GM12872 (cell line): Measurements from ENCODE around the gene SLIRP.

Experiments
- TF ChIP-seq, protein P1 (sequence below): IDR thresholded peaks from 3 replicates; pipeline ENCODE4 v1.5.1; 2011; ENCODE audit warnings: low read depth, mild to moderate bottlenecking, low read length, moderate library complexity; ENCODE audit not compliant: insufficient read depth

The SLIRP gene

GRCh38 chr14:77714926-77715325, 7.0 kb downstream of the SLIRP start:
- TF ChIP-seq, protein P1, sequence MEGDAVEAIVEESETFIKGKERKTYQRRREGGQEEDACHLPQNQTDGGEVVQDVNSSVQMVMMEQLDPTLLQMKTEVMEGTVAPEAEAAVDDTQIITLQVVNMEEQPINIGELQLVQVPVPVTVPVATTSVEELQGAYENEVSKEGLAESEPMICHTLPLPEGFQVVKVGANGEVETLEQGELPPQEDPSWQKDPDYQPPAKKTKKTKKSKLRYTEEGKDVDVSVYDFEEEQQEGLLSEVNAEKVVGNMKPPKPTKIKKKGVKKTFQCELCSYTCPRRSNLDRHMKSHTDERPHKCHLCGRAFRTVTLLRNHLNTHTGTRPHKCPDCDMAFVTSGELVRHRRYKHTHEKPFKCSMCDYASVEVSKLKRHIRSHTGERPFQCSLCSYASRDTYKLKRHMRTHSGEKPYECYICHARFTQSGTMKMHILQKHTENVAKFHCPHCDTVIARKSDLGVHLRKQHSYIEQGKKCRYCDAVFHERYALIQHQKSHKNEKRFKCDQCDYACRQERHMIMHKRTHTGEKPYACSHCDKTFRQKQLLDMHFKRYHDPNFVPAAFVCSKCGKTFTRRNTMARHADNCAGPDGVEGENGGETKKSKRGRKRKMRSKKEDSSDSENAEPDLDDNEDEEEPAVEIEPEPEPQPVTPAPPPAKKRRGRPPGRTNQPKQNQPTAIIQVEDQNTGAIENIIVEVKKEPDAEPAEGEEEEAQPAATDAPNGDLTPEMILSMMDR = no peak

DNA sequence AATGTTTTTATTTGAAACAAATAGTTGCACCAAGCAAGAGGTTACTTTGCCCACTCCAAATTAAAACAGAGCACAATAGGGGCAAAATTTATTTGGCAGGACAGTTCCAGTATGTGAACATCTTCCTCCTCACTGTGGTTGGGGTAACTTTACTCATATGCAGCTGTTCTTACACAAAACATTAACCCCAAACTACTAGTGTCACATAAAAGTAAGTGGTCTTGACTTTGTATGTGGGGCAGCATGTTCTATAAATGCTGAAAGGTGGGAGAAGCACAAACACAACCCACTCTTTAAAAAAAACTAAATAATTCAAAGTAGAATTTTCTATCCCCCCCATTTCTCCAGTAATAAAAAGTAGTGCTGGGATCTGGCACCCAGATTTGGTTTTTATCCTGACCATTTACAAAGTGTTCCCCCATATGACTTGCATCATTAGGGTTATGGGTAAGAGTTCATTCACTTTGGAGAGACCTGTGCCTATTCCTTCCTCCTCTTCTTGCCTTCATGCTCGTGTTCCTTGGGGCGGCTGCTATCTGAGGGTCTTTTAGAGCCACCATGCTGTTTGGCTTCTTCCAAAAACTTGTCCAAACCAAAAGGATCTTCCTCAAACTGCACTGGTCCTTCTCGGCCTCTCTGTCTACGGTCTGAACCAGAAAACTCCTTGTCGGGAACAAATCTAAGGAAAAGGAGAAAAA, 9.9 kb downstream of the SLIRP start:
- TF ChIP-seq, protein P1 = no peak

GRCh38 chr14:77721437-77721836, 13.5 kb downstream of the SLIRP start:
- TF ChIP-seq, protein P1 = no peak

- TF ChIP-seq, protein P1 = no peak
Observed at GRCh38 chr14:77722301-77722700, 14.4 kb downstream of the SLIRP start.

GRCh38 chr14:77730976-77731497, 23.1 kb downstream of the SLIRP start:
- TF ChIP-seq, protein P1 = no peak

DNA sequence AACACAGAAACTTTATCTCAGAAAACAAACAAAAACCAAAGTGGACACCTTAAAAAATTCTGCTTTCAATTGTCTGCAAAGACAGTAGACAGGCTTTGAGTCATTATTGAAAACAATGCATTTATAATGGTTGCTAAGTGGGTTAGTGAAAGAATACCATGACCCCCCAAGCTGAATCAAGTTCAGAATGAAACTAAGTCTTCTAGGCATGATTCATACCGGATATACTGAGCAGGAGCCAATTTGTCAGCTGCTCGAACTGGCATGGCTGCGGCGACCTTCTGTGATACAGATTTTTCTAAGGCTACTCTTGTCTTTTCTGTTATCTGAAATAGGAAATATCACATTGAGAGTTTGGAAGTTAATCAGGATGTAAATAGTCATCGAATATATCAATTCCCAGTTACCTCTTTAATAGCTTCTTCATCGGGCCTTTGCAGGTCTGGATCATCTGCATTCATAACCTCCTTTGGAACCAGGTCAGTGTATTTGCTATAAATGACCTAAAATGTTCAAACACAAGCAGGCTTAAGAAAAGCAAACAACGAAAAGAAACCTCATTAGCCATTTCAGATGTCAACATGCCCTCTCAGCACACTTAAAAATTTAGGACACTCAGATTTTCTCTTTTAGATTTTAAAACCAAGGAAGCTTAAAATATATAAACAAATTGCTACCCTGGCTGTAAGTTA, 30.8 kb downstream of the SLIRP start:
- TF ChIP-seq, protein P1 = no peak

DNA sequence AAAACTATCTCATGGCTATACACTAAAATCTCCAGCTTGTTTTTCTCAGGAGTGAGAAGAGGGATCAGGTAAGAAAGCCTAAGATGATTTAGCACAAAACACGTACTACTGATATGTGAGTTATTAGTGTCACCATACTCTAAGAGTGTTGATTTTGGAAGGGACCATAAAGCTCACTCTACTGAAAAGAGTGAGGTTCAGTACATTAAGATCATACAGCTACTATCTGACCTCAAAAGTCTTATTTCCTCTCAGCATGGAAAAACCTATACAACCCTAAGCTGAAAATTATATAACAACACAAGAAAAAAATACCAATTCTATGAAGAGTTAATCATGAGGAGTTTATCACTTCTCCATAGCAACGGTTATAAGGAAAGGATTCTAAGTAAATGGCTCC, 33.5 kb downstream of the SLIRP start:
- TF ChIP-seq, protein P1 = no peak
